ENCODE data around the gene ICAM3.

Gene ICAM3

GRCh38 chr19:10292789-10293636, 46.4 kb downstream of the ICAM3 start:
- in situ Hi-C loops (cut with MboI; ENCODE audit: low sequenced_read_pairs), result no loop called here

GRCh38 chr19:10292206-10292788, 47.1 kb downstream of the ICAM3 start:
- in situ Hi-C loops (cut with MboI; ENCODE audit: low sequenced_read_pairs), result no loop called here

GRCh38 chr19:10291554-10292205, 47.7 kb downstream of the ICAM3 start:
- in situ Hi-C loops (cut with MboI; ENCODE audit: low sequenced_read_pairs), result no loop called here

- in situ Hi-C loops (cut with MboI; ENCODE audit: low sequenced_read_pairs), result no loop called here
These were observed 48.4 kb downstream of the ICAM3 start for GRCh38 chr19:10290876-10291553.

- in situ Hi-C loops (cut with MboI; ENCODE audit: low sequenced_read_pairs), result no loop called here
These were observed 49.0 kb downstream of the ICAM3 start for GRCh38 chr19:10290357-10290875.

- in situ Hi-C loops (cut with MboI; ENCODE audit: low sequenced_read_pairs), result no loop called here
These were observed 49.5 kb downstream of the ICAM3 start, which contains the start of gene ICAM5 for GRCh38 chr19:10289836-10290356. Gene ICAM5, plus strand, starts transcription at chr19:10289952. Its CDS starts 92 bp downstream, at chr19:10290044.

- in situ Hi-C loops (cut with MboI; ENCODE audit: low sequenced_read_pairs), result no loop called here
These were observed 50.1 kb downstream of the ICAM3 start for GRCh38 chr19:10289167-10289835.

GRCh38 chr19:10288662-10289166, 50.7 kb downstream of the ICAM3 start:
- in situ Hi-C loops (cut with MboI; ENCODE audit: low sequenced_read_pairs), result no loop called here

- in situ Hi-C loops (cut with MboI; ENCODE audit: low sequenced_read_pairs), result no loop called here
These were observed 52.4 kb downstream of the ICAM3 start, which contains the start of gene ICAM4 for GRCh38 chr19:10286803-10287737. Gene ICAM4, plus strand, starts transcription at chr19:10286955. Its CDS starts 58 bp downstream, at chr19:10287013.

GRCh38 chr19:10285393-10285792, 54.0 kb downstream of the ICAM3 start:
- in situ Hi-C loops (cut with MboI; ENCODE audit: low sequenced_read_pairs), result no loop called here

- in situ Hi-C loops (cut with MboI; ENCODE audit: low sequenced_read_pairs), result no loop called here
These were observed 54.5 kb downstream of the ICAM3 start for GRCh38 chr19:10284960-10285278.

- in situ Hi-C loops (cut with MboI; ENCODE audit: low sequenced_read_pairs), result no loop called here
These were observed 55.1 kb downstream of the ICAM3 start for GRCh38 chr19:10284065-10284959.

Data from HL-60/S4 treated with phorbol 12-myristate 13-acetate at 8.2 ng/mL for 4 days and 3 days (cell line).